A673 (cell line): Measurements from ENCODE around the gene HECTD4. TPM values are rescaled to one million over a fixed set of nuclear protein-coding genes. Genes with fewer than 3 reads are reported as not detected.

Experiments
- BruUV-seq: library from RNA; stranded (reverse); fragments of 400-500 nt; replicated peaks from 2 replicates; lab custom pipeline; 2021; lab: Mats Ljungman, UMichigan
- CTCF ChIA-PET: fragments of 300-600 bp; sonication (Branson Sonifier 250); formaldehyde crosslinking; loops from one replicate; lab custom pipeline; 2022; ENCODE audit warnings: antibody characterized with exemption; lab: Charles Lee
- POLR2A ChIA-PET: fragments of 300-600 bp; sonication (Branson Sonifier 250); formaldehyde crosslinking; loops from one replicate; lab custom pipeline; 2022; ENCODE audit warnings: antibody characterized with exemption; ENCODE audit not compliant: low non-redundant PET; lab: Charles Lee
- DNase-seq: peaks from one replicate; pipeline ENCODE4 v3.0.0-alpha.2; 2015; ENCODE audit warnings: low spot score
- H3K27ac ChIP-seq: fragments of 200-600 bp; sonication (generic); 2 replicates; pipeline ENCODE4 v1.5.1; 2016; ENCODE audit warnings: mixed run types, low read depth, mild to moderate bottlenecking, mixed read lengths, antibody characterized with exemption, low read length; ENCODE audit not compliant: poor library complexity, severe bottlenecking
- H3K27me3 ChIP-seq: fragments of 200-600 bp; sonication (generic); replicated peaks from 2 replicates; pipeline ENCODE4 v1.6.1; 2017; ENCODE audit warnings: mixed run types, low read depth, mild to moderate bottlenecking, mixed read lengths, antibody characterized with exemption, low read length; ENCODE audit not compliant: insufficient read depth, poor library complexity
- H3K36me3 ChIP-seq: fragments of 200-600 bp; sonication (generic); 2 replicates; pipeline ENCODE4 v1.6.1; 2016; ENCODE audit warnings: mixed run types, mild to moderate bottlenecking, mixed read lengths, antibody characterized with exemption, low read length; ENCODE audit not compliant: insufficient read depth, poor library complexity, severe bottlenecking
- H3K4me1 ChIP-seq: fragments of 200-600 bp; sonication (generic); 2 replicates; pipeline ENCODE4 v1.6.1; 2017; ENCODE audit warnings: mixed run types, mild to moderate bottlenecking, mixed read lengths, antibody characterized with exemption, low read length; ENCODE audit not compliant: insufficient read depth, poor library complexity, severe bottlenecking
- H3K4me3 ChIP-seq: fragments of 200-600 bp; sonication (generic); 2 replicates; pipeline ENCODE4 v1.5.1; 2016; ENCODE audit warnings: low read depth, mixed run types, mild to moderate bottlenecking, mixed read lengths, low read length; ENCODE audit not compliant: poor library complexity, severe bottlenecking
- H3K9me3 ChIP-seq: fragments of 200-600 bp; sonication (generic); 2 replicates; pipeline ENCODE4 v1.6.1; 2016; ENCODE audit warnings: mixed run types, low read depth, mild to moderate bottlenecking, mixed read lengths, antibody characterized with exemption, low read length; ENCODE audit not compliant: poor library complexity, severe bottlenecking
- CTCF ChIP-seq: fragments of 300-800, 200-600 bp; sonication (generic); conservative IDR thresholded peaks from 2 replicates; pipeline ENCODE4 v1.5.1; 2017; ENCODE audit warnings: low read depth, mild to moderate bottlenecking, antibody characterized with exemption, low read length, moderate library complexity, mixed read lengths
- EZH2 ChIP-seq: fragments of 200-600 bp; sonication (generic); IDR thresholded peaks from 2 replicates; pipeline ENCODE4 v1.6.1; 2017; ENCODE audit warnings: borderline replicate concordance, low read depth, mild to moderate bottlenecking, mixed read lengths, antibody characterized with exemption, low read length; ENCODE audit not compliant: poor library complexity, severe bottlenecking
- intact Hi-C: fragments of 100-400 bp; cut with micrococcal nuclease; formaldehyde crosslinking; loops from one replicate; pipeline ENCODE4 v1.10.0; 2022; ENCODE audit not compliant: unreplicated experiment
- total RNA-seq: library from RNA; stranded (reverse); gene quantifications from 2 replicates; pipeline ENCODE4 v1.2.3, GENCODE V29; 2021

Gene HECTD4
- total RNA-seq, 1 experiment from 2014 or later = 52.1 TPM

- no peaks in the 10 kb centered on the region for H3K27me3 ChIP-seq
- no peak for DNase-seq
- no TSS peak for BruUV-seq
- TF ChIP-seq EZH2 = no peak
- no peak for TF ChIP-seq CTCF
- ChIA-PET POLR2A (no interaction called here), CTCF (no interaction called here)
- no peak overlapping the region for H3K27ac ChIP-seq
- no peak overlapping the region for H3K4me3 ChIP-seq
- H3K9me3 ChIP-seq = no peaks in the 10 kb centered on the region
- intact Hi-C loops = no loop called here
- no peaks in the 10 kb centered on the region for H3K4me1 ChIP-seq
- H3K36me3 ChIP-seq = no peaks in the 10 kb centered on the region
These were observed 45.5 kb upstream of the HECTD4 start for GRCh38 chr12:112427760-112428159.

GRCh38 chr12:112425582-112426382, 43.6 kb upstream of the HECTD4 start:
- BruUV-seq = no TSS peak
- CTCF ChIA-PET = interaction anchor here (0.6 kb wide), 1 partner anchor 373 kb away, joined by 4 read pairs; no protein-coding TSS in a partner anchor

GRCh38 chr12:112424126-112424525, 41.9 kb upstream of the HECTD4 start:
- BruUV-seq = no TSS peak
- Histone ChIP-seq H3K27me3 (no peaks in the 10 kb centered on the region), H3K4me3 (no peak overlapping the region), H3K36me3 (no peaks in the 10 kb centered on the region), H3K9me3 (no peaks in the 10 kb centered on the region), H3K27ac (no peak overlapping the region), H3K4me1 (peaks cover 9% of the 10 kb centered on the region)
- DNase-seq = no peak
- POLR2A ChIA-PET = no interaction called here
- CTCF ChIA-PET = no interaction called here
- TF ChIP-seq CTCF = no peak
- TF ChIP-seq EZH2 = no peak
- intact Hi-C loops = no loop called here

More at GRCh38 chr12:112425582-112426382, 43.6 kb upstream of the HECTD4 start:
- TF ChIP-seq EZH2 = no peak
- no peak for TF ChIP-seq CTCF
- Histone ChIP-seq H3K27ac (no peak overlapping the region), H3K36me3 (no peaks in the 10 kb centered on the region), H3K9me3 (no peaks in the 10 kb centered on the region), H3K4me1 (no peaks in the 10 kb centered on the region), H3K4me3 (no peak overlapping the region), H3K27me3 (no peaks in the 10 kb centered on the region)
- no peak for DNase-seq
- intact Hi-C loops = no loop called here
- POLR2A ChIA-PET = no interaction called here
